DOHH2 (cell line): ENCODE data around the gene KCNC4.

Experiments
- H3F3A ChIP-seq: fragments of 200-600 bp; sonication (generic), shearing (Covaris generic); 2 replicates; pipeline ENCODE4 v1.6.0; 2016; ENCODE audit warnings: antibody characterized with exemption, mild to moderate bottlenecking; ENCODE audit not compliant: control insufficient read depth, insufficient read depth
- H3K27ac ChIP-seq: fragments of 200-600 bp; sonication (generic); 2 replicates; pipeline ENCODE4 v1.5.1; 2014; ENCODE audit warnings: low read depth, mild to moderate bottlenecking, low read length, moderate library complexity
- H3K27me3 ChIP-seq: fragments of 200-600 bp; sonication (generic); 2 replicates; pipeline ENCODE4 v1.6.1; 2014; ENCODE audit warnings: mild to moderate bottlenecking, low read length, mixed read lengths; ENCODE audit not compliant: control insufficient read depth
- H3K36me3 ChIP-seq: fragments of 200-600 bp; sonication (generic); 2 replicates; pipeline ENCODE4 v1.6.1; 2014; ENCODE audit warnings: mild to moderate bottlenecking, low read length, moderate library complexity, mixed read lengths; ENCODE audit not compliant: control insufficient read depth
- H3K4me1 ChIP-seq: fragments of 200-600 bp; sonication (generic); 2 replicates; pipeline ENCODE4 v1.6.1; 2014; ENCODE audit warnings: mild to moderate bottlenecking, low read length, mixed read lengths; ENCODE audit not compliant: control insufficient read depth
- H3K4me2 ChIP-seq: fragments of 200-600 bp; sonication (generic); 2 replicates; pipeline ENCODE4 v1.6.0; 2014; ENCODE audit warnings: mild to moderate bottlenecking, low read length, moderate library complexity
- H3K4me3 ChIP-seq: fragments of 200-600 bp; sonication (generic); 2 replicates; pipeline ENCODE4 v1.5.1; 2014; ENCODE audit warnings: mild to moderate bottlenecking, low read length, mixed read lengths
- H3K79me2 ChIP-seq: fragments of 200-600 bp; sonication (generic); 2 replicates; pipeline ENCODE4 v1.6.1; 2014; ENCODE audit warnings: mild to moderate bottlenecking, low read length, mixed read lengths; ENCODE audit not compliant: control insufficient read depth
- H3K9me2 ChIP-seq: fragments of 200-600 bp; sonication (generic); replicated peaks from 2 replicates; pipeline ENCODE4 v1.6.1; 2014; ENCODE audit warnings: mild to moderate bottlenecking, low read length, mixed read lengths; ENCODE audit not compliant: control insufficient read depth
- H3K9me3 ChIP-seq: fragments of 200-600 bp; sonication (generic); 2 replicates; pipeline ENCODE4 v1.6.1; 2014; ENCODE audit warnings: antibody characterized with exemption, low read length, mixed read lengths; ENCODE audit not compliant: control insufficient read depth, insufficient read depth
- H4K20me1 ChIP-seq: fragments of 200-600 bp; sonication (generic); 2 replicates; pipeline ENCODE4 v1.6.0; 2014; ENCODE audit warnings: low read depth, mild to moderate bottlenecking, antibody characterized with exemption, low read length, moderate library complexity; ENCODE audit not compliant: control insufficient read depth, insufficient read depth
- EZH2phosphoT487 ChIP-seq: fragments of 200-600 bp; sonication (generic); IDR thresholded peaks from 2 replicates; pipeline ENCODE4 v1.6.1; 2017; ENCODE audit warnings: borderline replicate concordance, mild to moderate bottlenecking, antibody characterized with exemption, low read length, moderate library complexity, mixed read lengths
- TF ChIP-seq, protein P1 (sequence below): fragments of 200-600 bp; sonication (generic); IDR thresholded peaks from one replicate; pipeline ENCODE4 v1.5.1; 2014; ENCODE audit warnings: antibody characterized with exemption, mild to moderate bottlenecking, low read depth, low read length; ENCODE audit not compliant: poor library complexity, severe bottlenecking

The KCNC4 gene

DNA sequence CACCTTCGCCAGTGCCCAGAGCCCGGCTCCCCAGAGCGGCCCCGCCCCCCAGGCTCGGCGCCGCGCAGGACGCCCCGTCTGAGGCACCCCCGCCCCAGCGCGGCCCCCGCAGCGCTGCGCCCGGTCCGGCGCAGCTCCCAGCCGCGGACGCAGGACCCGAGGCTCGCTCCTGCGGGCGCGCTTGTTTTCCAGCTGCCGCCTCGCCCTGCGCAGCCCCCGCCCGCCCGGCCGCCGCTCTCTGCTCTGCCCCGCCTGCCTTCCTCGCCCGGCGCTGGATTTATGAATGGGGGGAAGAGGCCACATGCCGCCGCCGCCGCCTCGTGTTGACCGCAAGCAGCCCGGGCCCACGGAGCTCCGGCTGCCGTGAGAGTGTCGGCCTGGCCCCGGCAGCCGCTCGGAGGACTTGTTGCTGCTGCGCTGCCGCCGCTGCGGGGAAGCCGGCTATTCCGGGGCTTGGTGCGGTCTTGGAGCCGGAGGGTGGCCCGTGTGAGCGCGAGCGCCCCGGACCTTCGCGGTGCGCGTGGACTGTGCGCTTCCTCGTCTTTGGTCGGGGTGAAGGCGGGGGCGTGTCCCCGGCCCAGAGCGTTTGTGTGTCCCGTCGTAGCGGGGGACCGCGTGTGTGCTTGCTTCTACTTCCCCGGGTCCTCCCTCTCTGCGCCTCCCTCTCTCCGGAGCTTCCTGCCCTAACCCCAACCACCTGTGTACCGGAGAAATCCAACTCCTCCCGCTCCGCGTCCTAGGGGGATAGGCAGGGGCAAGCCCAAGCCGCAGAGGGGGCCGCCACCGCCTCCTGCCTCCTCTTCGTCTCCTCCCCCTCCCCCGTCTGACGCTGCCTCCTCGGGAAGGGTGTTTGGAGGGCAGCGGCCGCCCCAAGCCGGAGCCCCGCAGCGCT lies 736 bp downstream of the KCNC4 start:
- TF ChIP-seq EZH2phosphoT487: no peak
- TF ChIP-seq, protein P1, sequence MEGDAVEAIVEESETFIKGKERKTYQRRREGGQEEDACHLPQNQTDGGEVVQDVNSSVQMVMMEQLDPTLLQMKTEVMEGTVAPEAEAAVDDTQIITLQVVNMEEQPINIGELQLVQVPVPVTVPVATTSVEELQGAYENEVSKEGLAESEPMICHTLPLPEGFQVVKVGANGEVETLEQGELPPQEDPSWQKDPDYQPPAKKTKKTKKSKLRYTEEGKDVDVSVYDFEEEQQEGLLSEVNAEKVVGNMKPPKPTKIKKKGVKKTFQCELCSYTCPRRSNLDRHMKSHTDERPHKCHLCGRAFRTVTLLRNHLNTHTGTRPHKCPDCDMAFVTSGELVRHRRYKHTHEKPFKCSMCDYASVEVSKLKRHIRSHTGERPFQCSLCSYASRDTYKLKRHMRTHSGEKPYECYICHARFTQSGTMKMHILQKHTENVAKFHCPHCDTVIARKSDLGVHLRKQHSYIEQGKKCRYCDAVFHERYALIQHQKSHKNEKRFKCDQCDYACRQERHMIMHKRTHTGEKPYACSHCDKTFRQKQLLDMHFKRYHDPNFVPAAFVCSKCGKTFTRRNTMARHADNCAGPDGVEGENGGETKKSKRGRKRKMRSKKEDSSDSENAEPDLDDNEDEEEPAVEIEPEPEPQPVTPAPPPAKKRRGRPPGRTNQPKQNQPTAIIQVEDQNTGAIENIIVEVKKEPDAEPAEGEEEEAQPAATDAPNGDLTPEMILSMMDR: no peak
- Histone ChIP-seq H4K20me1 (no peaks in the 10 kb centered on the region; the same call in 1 of the 2 replicates), H3K79me2 (0 out of 2 replicates have a peak, but pooled peaks cover 4% of the 10 kb centered on the region), H3K36me3 (no peaks in the 10 kb centered on the region), H3K9me3 (no peaks in the 10 kb centered on the region), H3F3A (peaks cover 6% of the 10 kb centered on the region), H3K27ac (peak overlapping the region; percentile 51), H3K9me2 (no peaks in the 10 kb centered on the region), H3K4me1 (peaks cover 33% of the 10 kb centered on the region), H3K4me3 (peak overlapping the region; percentile 82), H3K4me2 (peak overlapping the region; percentile 97), H3K27me3 (no peaks in the 10 kb centered on the region)

DNA sequence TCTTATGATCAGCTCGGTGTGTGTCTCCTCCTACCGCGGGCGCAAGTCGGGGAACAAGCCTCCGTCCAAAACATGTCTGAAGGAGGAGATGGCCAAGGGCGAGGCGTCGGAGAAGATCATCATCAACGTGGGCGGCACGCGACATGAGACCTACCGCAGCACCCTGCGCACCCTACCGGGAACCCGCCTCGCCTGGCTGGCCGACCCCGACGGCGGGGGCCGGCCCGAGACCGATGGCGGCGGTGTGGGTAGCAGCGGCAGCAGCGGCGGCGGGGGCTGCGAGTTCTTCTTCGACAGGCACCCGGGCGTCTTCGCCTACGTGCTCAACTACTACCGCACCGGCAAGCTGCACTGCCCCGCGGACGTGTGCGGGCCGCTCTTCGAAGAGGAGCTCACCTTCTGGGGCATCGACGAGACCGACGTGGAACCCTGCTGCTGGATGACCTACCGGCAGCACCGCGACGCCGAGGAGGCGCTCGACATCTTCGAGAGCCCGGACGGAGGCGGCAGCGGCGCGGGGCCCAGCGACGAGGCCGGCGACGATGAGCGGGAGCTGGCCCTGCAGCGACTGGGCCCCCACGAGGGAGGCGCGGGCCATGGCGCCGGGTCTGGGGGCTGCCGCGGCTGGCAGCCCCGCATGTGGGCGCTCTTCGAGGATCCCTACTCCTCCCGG lies 1.5 kb downstream of the KCNC4 start:
- H3K4me3 ChIP-seq: peak overlapping the region; percentile 82
- TF ChIP-seq EZH2phosphoT487: no peak
- TF ChIP-seq, protein P1: no peak
- no peaks in the 10 kb centered on the region; the same call in 1 of the 2 replicates for H4K20me1 ChIP-seq
- H3K36me3 ChIP-seq: no peaks in the 10 kb centered on the region
- no peaks in the 10 kb centered on the region for H3K9me2 ChIP-seq
- peaks cover 33% of the 10 kb centered on the region for H3K4me1 ChIP-seq
- H3K27me3 ChIP-seq: no peaks in the 10 kb centered on the region
- H3K79me2 ChIP-seq: 0 out of 2 replicates have a peak, but pooled peaks cover 4% of the 10 kb centered on the region
- no peak overlapping the region for H3K27ac ChIP-seq
- no peaks in the 10 kb centered on the region for H3K9me3 ChIP-seq
- peaks cover 6% of the 10 kb centered on the region for H3F3A ChIP-seq
- H3K4me2 ChIP-seq: peak overlapping the region; percentile 97

- Histone ChIP-seq H3K9me3 (no peaks in the 10 kb centered on the region), H3K9me2 (no peaks in the 10 kb centered on the region), H3K36me3 (no peaks in the 10 kb centered on the region), H4K20me1 (no peaks in the 10 kb centered on the region; the same call in 1 of the 2 replicates), H3K27me3 (no peaks in the 10 kb centered on the region), H3K4me3 (peak overlapping the region; percentile 82), H3K4me1 (peaks cover 32% of the 10 kb centered on the region), H3F3A (peaks cover 6% of the 10 kb centered on the region), H3K79me2 (0 out of 2 replicates have a peak, but pooled peaks cover 4% of the 10 kb centered on the region), H3K27ac (no peak overlapping the region), H3K4me2 (peak overlapping the region; percentile 97)
- TF ChIP-seq, protein P1: no peak
- TF ChIP-seq EZH2phosphoT487: no peak
Observed at GRCh38 chr1:110212169-110213142, 2.3 kb downstream of the KCNC4 start.
